NCI-H446 (cell line): ENCODE data around the gene USF1.

Experiments used
- DNase-seq, 2 experiments: peaks; one replicate each; lab custom pipeline; 2025; lab: John Stamatoyannopoulos, UW

USF1 gene

GRCh38 chr1:161045736-161046604 is at the start of gene USF1:
USF1 (minus strand) TSS chr1:161045977; CDS start chr1:161043275, 2,702 bp downstream.
- peak; percentile 95 for DNase-seq

- DNase-seq: no peak
Observed at GRCh38 chr1:161095230-161095629, 49.5 kb upstream of the USF1 start.

GRCh38 chr1:161094481-161094880 is 48.7 kb upstream of the USF1 start:
- no peak for DNase-seq

GRCh38 chr1:161092621-161093028 is 46.8 kb upstream of the USF1 start:
- no peak for DNase-seq

- no peak for DNase-seq
Observed at GRCh38 chr1:161091796-161092507, 46.2 kb upstream of the USF1 start.

GRCh38 chr1:161091093-161091492 is 45.3 kb upstream of the USF1 start:
- DNase-seq: no peak

- no peak for DNase-seq
Observed at GRCh38 chr1:161090617-161091016, 44.8 kb upstream of the USF1 start.

GRCh38 chr1:161089938-161090337 is 44.2 kb upstream of the USF1 start:
- DNase-seq: no peak

GRCh38 chr1:161089251-161089924 is 43.6 kb upstream of the USF1 start, which contains the start of gene NECTIN4:
NECTIN4 (minus strand) TSS chr1:161089558; CDS start chr1:161089296, 262 bp downstream.
- no peak for DNase-seq

- no peak for DNase-seq
Observed at GRCh38 chr1:161088587-161089110, 42.9 kb upstream of the USF1 start.

GRCh38 chr1:161086457-161086856 is 40.7 kb upstream of the USF1 start:
- DNase-seq: no peak

- DNase-seq: no peak
Observed at GRCh38 chr1:161085165-161085564, 39.4 kb upstream of the USF1 start.

GRCh38 chr1:161084597-161084988 is 38.8 kb upstream of the USF1 start:
- no peak for DNase-seq

GRCh38 chr1:161083748-161084596 is 38.2 kb upstream of the USF1 start:
- no peak for DNase-seq

GRCh38 chr1:161082996-161083747 is 37.4 kb upstream of the USF1 start:
- DNase-seq: no peak

- no peak for DNase-seq
Observed at GRCh38 chr1:161082483-161082882, 36.7 kb upstream of the USF1 start.

GRCh38 chr1:161081519-161081918 is 35.7 kb upstream of the USF1 start:
- DNase-seq: no peak

- no peak for DNase-seq
Observed at GRCh38 chr1:161080441-161081405, 34.9 kb upstream of the USF1 start.

- no peak for DNase-seq
Observed at GRCh38 chr1:161079436-161080110, 33.8 kb upstream of the USF1 start.
